ENCODE measurements around the gene ENAM.
"Not testable (repeated sequence)": the region's sequence is repeated elsewhere in the genome, so short reads cannot be mapped to it uniquely, and the experiment has no call there.

The ENAM gene

DNA sequence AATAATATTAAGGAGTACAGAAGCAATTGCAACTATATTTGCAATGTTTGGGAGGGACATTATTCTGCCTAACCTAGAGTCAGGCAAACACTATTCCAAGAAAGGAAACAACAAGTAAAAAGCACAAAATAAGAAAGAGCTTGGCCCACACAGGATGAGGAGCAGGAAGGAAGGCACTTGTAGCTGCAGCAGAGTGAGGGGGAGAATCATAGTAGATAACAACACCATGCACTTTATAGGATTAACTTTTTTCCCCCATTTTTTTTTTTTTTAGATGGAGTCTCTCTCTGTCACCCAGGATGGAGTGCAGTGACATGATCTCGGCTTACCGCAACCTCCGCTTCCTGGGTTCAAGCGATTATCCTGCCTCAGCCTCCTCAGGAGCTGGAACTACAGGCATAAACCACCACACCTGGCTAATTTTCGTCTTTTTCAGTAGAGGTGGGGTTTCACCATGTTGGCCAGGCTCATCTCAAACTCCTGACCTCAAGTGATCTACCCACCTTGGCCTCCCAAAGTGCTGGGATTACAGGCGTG is 48.1 kb downstream of the ENAM start:
- no peak for DNase-seq (ENCODE audit: low read depth in 2 of 2)

DNA sequence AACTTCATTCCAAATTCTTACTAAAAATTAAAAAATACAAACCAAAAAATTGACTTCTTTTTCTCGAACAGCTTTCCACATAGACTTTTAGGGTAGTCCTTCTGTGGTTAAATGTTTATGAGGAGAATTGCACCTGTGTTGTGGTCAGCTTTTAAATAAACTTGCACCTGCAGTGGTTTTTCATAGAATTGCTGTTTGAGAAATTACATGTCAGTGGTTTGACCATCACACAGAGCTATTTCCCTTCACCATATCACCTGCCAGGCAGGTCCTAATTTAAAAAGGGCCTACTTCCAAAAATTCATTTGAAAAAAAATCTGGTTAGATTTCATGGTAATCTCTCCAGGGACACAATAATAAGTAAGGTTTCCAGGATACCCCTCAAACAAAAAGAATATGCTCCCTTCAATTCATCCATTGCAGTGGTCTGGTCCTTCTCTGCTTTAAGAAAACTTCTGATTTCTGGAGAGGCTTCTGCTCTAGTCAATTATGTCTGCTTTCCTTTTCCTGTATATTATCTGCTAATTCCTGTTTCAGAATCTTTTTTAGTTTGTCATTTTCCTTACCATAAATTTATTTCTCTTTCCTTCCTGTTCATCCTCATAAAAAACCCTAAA is 49.9 kb downstream of the ENAM start:
- no peak for DNase-seq (ENCODE audit: low read depth in 2 of 2)

DNA sequence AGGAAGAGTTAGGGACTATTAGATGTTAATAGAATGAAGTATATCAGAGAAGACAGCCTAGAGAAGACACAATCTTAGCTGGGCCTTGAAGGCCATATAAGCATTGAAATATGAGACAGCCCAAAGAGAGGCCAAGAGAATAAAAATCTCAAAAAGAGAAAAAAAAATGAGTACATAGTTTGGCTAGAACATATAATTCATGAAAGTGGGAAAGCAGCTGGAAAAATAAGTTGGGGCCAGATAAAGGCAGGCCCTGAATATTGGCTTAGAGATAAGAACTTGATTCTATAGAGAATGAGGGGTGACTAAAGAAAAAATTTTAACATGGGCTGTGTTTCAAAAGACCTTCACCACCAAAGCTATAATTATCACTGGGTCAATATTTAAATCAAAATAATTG is 52.4 kb downstream of the ENAM start:
- DNase-seq (ENCODE audit: low read depth in 2 of 2): no peak

- no peak for DNase-seq (ENCODE audit: low read depth in 2 of 2)
Measured at GRCh38 chr4:70681704-70682103, 53.2 kb downstream of the ENAM start.

DNA sequence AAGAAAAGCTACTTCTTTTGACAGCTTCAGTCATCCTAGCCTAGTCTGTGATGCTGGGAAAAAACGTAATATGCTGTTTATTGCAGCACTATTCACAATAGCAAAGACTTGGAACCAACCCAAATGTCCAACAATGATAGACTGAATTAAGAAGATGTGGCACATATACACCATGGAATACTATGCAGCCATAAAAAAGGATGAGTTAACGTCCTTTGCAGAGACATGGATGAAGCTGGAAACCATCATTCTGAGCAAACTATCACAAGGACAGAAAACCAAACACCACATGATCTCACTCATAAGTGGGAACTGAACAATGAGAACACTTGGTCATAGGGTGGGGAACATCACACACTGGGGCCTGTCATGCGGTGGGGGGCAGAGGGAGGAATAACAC is 53.6 kb downstream of the ENAM start:
- DNase-seq (ENCODE audit: low read depth in 2 of 2): not testable (repeated sequence)

DNA sequence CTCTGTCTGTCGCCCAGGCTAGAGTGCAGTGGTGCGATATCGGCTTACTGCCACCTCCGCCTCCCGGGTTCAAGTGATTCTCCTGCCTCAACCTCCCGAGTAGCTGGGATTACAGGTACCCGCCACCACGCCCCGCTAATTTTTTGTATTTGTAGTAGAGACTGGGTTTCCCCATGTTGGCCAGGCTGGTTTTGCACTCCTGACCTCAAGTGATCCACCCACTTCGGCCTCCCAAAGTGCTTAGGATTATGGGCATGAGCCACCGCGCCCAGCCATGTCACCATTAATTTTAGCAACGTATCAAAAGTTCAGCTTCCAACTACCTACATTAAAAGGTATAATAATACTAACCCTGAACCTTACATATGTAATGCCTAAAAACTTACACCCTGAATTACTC is 58.8 kb downstream of the ENAM start:
- DNase-seq (ENCODE audit: low read depth in 2 of 2): no peak

DNA sequence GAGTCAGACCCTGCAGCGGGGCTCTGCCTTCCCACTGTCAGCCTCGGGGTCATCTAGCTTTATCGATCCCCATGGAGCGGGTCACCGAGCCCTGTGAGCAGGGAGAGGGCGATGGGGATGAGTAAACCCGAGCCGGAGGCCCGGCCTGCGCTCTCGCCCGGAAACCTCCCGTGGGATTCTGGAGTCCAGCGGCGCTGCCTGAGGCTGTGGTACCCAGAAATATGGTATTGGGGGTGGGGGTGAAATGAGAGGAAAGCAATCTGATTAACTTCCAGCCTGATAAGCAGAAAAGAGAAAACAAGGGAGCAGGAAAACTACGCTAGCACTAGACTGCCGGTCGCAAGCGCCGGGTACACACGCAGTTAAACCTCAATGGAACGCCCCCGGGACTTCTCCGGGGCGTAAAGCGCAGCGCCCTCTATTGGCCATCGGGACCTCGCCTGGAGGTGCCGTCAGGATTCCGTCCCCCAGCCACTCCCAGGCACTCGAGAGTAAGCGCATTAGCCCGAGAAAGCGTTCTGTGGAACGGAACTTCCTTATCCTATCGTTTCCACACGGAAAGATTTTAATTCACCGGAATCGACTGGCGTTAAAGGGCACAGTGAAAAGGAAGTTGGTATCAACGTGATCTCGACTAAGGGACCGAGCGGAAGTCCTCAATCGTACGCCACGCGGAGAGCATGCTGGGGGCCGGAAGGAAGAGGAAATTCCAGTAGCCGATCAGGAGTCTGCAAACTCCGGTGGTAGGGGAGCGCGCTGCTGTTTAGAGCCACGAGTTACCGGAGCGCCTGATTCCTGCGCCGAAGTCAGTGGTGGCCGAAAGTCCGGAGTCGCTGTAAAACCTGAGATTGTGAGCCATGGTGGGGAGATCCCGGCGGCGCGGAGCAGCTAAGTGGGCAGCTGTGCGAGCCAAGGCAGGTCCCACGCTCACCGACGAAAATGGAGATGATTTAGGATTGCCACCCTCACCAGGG is 59.6 kb downstream of the ENAM start, which contains the start of gene UTP3:
TSS of gene UTP3 (plus strand) at position 712 of the 974 bp plus-strand sequence. CDS start at position 858, 146 bp downstream.
- DNase-seq (ENCODE audit: low read depth in 2 of 2): peak; percentile 99

GRCh38 chr4:70688795-70689231 is 60.3 kb downstream of the ENAM start:
- no peak for DNase-seq (ENCODE audit: low read depth in 2 of 2)

DNA sequence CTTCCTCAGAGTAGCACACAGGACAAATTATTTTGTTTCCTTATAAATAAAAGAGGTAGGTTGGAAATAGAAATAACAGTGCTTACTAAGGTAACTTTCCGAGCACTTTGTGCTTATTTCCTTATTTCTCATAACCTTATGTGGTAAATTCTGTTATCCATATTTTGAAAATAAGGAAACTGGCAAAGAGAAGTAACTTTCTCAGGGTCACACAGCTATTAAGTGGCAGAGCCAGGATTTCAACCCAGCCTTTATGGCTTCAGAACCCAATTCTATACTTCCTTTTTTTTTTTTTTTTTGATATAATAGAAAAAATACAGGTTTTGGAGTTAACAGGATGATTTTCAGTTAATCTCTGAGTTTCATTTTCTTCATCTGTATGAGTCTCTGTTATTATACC is 63.1 kb downstream of the ENAM start:
- DNase-seq (ENCODE audit: low read depth in 2 of 2): no peak

DNA sequence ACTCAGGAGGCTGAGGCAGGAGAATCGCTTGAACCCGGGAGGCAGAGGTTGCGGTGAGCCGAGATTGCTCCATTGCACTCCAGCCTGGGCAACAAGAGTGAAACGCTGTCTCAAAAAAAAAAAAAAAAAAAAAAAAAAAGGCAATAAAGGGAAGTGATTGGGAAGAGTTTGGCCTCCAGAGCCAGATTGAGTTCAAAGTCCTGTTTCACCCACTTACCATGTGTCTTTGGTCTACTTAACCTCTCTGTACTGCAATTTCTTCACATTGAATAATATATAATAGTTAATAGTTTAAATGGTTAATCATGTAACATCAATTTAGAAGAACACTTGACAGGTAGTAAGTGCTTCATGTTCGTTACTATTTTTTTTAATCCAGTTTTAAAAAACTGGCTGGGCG is 66.1 kb downstream of the ENAM start:
- not testable (repeated sequence) for DNase-seq (ENCODE audit: low read depth in 2 of 2)

Data from fibroblast of skin of left biceps (primary cell).